CD1c-positive myeloid dendritic cell (primary cell): ENCODE data around the gene UBE2D4.

Experiments used
- DNase-seq: peaks from one replicate; pipeline ENCODE4 v3.0.0-alpha.2; 2016; ENCODE audit errors: extremely low spot score

The UBE2D4 gene

DNA sequence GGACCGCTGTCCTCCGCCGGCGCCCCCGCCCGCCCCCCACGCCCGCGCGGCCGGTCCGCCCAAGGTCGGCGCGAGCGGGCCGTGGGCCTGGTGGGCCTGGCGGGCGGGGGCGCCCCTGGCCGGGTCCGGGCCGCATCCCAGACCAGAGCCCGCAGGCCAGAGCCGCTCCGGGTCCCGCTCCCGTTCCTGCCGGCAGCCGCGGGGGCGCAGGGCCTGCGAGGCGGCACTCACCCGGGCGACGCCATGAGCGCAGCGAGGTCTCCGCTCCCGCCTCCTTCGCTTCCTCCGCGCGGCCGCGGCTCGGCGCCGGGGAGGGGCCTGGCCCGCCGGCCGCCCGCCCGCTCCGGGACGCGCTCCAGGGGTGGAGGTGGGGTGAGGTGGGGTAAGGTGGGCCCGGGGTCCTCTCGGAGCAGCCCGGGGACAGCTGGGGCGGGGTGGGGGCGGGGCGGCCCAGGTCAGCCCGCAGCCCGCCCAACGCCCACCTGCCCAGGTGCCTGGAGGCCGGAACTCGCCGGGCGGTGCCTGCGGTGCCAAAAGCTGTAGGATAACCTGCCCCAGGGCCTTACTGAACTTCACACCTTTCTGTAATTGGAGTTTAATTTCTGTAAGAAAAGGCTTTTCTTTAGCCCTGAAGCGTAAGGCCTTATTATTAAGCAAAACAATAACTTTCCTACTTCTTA, 19.8 kb upstream of the UBE2D4 start, which contains the start of gene URGCP:
Gene URGCP, minus strand, starts transcription at position 266 of the 680 bp plus-strand sequence. Its CDS starts 21 bp downstream, at position 245.
- peak; percentile 68 for DNase-seq

GRCh38 chr7:43914795-43915194, 11.4 kb upstream of the UBE2D4 start:
- DNase-seq: no peak

DNA sequence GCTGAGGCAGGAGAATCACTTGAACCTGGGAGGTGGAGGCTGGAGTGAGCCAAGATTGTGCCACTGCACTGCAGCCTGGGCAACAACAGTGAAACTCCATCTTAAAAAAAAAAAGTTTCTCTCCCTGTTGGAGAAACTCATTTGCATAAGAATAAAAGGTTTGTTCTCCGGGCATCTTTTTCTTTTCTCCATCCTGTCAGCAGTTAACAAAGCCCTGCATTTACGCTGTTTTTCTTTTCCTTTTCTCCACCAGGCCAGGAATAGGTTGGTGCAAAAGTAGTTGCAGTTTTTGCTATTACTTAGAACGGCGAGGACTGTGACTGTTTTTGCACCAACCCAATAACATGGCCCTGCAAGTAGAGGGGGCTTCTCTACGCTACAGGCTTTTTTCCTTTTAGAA, 10.3 kb upstream of the UBE2D4 start:
- DNase-seq: no peak

- DNase-seq: no peak
Measured at GRCh38 chr7:43921423-43921822, 4.8 kb upstream of the UBE2D4 start.

DNA sequence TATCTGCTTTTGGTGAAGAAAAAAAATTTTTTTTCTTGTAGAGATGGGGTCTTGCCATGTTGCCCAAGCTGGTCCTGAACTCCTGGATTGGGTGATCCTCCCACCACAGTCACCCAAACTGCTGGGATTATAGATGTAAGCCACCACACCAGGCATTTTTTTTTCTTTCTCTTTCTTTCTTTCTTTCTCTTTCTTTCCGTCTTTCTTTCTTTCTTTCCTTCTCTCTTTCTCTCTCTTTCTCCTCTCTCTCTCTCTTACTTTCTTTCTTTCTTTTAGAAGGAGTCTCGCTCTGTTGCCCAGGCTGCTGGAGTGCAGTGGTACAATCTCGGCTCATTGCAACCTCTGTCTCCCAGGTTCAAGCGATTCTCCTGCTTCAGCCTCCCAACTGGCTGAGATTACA, 3.5 kb upstream of the UBE2D4 start:
- DNase-seq: no peak

DNA sequence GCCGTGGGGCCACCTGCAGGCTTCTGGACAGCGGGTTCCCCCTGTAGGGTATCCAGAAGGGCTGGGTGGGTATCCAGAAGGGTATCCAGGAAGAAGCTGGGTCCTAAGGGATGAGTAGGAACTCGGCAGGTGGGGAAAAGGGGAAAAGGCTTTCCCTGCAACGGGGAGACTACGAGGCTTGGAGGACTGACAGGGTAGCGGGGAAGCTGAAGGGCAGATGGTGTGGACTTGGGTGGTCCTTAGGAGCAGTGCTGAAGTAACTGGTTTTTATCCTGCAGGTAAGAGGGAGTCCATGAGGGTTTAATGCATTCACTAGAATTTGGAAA, 525 bp downstream of the UBE2D4 start:
- no peak for DNase-seq

GRCh38 chr7:43927810-43928209, 1.6 kb downstream of the UBE2D4 start:
- no peak for DNase-seq

GRCh38 chr7:43929529-43930457, 3.6 kb downstream of the UBE2D4 start:
- no peak for DNase-seq

- no peak for DNase-seq
Measured at GRCh38 chr7:43931346-43931745, 5.1 kb downstream of the UBE2D4 start.

- DNase-seq: no peak
Measured at GRCh38 chr7:43933902-43934560, 7.8 kb downstream of the UBE2D4 start.

DNA sequence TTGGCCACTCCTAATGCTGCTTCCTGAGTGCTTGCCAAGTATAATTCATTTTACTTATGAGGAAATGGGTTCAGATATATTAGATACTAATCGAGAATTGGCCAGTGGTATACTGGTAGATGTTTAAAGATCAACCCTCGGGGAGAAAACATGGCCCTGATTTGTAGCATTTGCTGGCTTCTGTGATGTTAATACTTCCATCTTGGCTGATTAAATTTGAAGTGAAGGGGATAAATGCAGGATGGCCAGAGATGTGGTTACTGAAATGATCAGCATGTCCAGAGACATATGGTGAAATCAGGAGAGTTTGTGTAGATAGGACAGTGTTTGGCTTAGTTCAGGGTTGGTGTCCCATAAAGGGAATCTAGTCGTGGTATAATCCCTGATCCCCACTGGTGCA, 11.2 kb downstream of the UBE2D4 start:
- no peak for DNase-seq

- no peak for DNase-seq
Measured at GRCh38 chr7:43938892-43939482, 12.8 kb downstream of the UBE2D4 start.

DNA sequence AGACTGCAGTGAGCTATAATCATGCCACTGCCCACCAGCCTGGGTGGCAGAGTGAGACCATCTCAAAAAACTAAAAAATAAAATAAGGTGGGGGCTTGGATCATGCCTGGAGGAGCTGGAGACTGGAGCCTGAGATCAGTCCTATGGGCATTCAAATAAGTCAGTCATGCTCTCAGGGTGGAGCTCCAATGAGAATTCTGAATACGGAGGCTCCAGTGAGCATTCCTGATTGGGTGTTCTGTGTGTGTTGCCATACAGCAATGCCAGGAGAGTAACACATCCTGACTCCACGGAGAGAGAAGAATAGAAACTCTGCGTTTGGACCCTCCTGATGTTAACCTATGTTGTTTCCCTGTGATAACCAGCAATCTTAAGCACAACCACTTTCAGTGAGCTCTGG, 16.0 kb downstream of the UBE2D4 start:
- no peak for DNase-seq

DNA sequence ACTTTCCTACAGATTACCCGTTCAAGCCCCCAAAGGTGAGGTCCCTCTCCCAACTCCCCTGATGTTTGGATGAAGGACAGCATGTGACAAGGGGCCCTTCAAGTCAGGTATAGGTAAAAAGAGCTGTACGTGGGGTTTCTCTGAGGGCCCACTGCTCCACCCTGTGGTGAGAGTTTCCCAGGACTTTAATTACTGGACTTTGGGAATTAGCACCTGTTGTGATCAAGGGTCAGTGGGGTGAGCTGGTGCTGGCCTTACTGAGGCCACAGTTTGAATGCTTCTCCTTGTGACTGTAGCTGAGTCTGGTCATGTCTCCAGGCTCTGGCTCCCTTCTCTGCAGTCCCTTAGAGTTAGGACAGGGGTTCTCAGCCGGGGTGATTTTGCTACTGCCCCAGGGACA, 16.8 kb downstream of the UBE2D4 start:
- no peak for DNase-seq

GRCh38 chr7:43943417-43944187, 17.4 kb downstream of the UBE2D4 start:
- DNase-seq: no peak

DNA sequence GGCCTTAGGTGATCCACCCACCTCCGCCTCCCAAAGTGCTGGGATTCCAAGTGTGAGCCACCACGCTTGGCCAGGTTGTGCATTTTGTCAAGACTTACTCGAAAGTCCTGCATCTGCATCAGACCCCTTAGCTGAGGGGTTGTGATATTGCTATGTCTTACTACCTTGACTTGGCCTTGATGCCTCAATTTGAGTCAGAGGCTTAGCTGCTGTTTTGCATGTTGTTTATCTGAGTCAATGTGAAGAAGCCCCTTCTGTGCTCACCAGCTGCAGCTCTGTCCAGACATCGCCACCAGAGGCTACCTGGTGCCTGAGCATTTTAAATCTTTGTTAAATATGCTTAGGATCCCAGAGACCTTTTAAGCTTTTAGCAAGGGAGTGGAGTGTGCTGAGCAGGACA, 18.1 kb downstream of the UBE2D4 start:
- DNase-seq: no peak

- DNase-seq: no peak
Measured at GRCh38 chr7:43952028-43952427, 25.8 kb downstream of the UBE2D4 start.

GRCh38 chr7:43953071-43953470, 26.8 kb downstream of the UBE2D4 start:
- DNase-seq: no peak

DNA sequence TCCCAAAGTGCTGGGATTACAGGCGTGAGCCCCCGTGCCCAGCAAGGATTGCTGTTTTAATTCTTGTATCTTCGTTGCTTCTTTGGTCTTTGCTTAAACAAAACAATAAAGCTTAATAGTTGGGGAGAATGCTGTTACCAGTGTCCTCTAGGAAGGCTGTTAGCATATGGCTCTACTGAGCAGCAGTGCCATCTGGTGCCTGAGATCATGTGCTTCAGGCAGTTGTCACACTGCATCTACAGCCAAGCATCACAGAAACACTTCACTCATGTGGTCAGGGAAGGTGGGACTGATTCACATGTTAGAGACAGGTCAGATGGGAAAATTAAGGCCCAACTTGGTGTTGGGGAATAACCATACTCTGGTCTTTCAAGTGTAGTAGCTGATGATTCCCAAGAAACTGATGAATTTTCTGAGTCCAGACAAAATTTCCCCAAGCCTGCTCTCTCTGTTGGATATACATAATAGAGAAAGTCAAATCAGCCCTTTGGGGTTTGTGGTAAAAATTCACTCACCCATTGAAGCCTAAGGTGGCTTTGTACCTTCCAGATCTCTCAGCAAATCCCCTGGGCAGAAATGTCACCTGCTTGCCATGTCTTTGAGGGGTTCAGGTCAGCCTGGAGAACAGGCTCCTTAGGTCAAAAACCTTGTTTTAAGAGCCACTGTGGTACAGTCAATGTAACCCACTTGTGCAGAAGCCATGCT, 28.4 kb downstream of the UBE2D4 start:
- DNase-seq: no peak

DNA sequence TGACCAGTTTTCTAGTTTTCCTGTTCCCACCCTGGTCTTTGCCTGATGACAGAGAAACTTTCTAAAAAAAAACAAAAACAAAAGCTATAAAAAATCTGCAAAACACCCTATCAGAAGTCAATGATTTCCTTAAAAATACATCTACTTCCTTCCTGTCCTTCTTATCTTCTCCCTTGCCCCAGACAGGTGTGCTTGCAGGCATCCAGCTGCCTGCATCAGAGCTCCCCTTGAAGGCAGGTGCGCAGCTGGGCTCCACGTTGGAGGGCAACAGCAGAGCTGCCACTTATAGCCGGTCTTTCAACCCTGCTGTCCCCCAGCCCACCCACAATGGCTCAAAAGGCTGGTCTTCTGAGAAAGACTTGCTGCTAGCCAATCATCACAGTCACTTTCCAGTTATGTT, 29.8 kb downstream of the UBE2D4 start:
- no peak for DNase-seq

DNA sequence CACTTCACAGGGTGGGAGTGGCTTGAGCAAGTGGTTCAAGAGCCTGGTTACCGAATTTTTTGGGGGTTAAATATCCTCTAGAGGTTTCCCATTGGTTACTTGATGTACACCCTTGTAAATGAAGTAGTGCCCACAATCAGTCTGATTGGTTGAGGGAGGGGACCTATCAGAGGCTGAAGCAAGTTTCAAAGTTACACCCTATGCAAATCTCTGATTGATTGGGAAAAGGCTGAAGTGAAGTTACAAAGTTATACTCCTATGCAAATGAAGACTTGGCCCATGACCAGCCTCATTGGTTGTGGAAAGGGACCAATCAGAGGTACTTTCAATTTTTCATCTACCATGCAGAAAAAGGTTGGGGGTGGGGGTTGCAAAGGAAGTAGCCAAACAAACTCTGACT, 34.7 kb downstream of the UBE2D4 start:
- no peak for DNase-seq
